Ovary (tissue), 3 donors: ENCODE data around the gene FEM1C.

Experiments
- EP300 ChIP-seq: sonication (generic); formaldehyde crosslinking; IDR thresholded peaks from one replicate; pipeline ENCODE4 v1.6.1; 2017; ENCODE audit warnings: antibody characterized with exemption
- POLR2A ChIP-seq: fragments of 450-650 bp; IDR thresholded peaks from one replicate; pipeline ENCODE4 v1.6.1; 2017; ENCODE audit warnings: antibody characterized with exemption, mild to moderate bottlenecking, moderate library complexity
- TF ChIP-seq, protein P1 (sequence below), 3 donors: fragments of 450-650 bp in 2 of 3; fragments of 200-600 bp in 1 of 3; IDR thresholded peaks; one replicate each; pipeline versions ENCODE4 v1.5.1 to v1.8.0; 2016 to 2022; ENCODE audit warnings: antibody characterized with exemption in 3 of 3, mild to moderate bottlenecking in 1 of 3
- donor health status: DM: no; HTN: no; CAD: no.

DNA sequence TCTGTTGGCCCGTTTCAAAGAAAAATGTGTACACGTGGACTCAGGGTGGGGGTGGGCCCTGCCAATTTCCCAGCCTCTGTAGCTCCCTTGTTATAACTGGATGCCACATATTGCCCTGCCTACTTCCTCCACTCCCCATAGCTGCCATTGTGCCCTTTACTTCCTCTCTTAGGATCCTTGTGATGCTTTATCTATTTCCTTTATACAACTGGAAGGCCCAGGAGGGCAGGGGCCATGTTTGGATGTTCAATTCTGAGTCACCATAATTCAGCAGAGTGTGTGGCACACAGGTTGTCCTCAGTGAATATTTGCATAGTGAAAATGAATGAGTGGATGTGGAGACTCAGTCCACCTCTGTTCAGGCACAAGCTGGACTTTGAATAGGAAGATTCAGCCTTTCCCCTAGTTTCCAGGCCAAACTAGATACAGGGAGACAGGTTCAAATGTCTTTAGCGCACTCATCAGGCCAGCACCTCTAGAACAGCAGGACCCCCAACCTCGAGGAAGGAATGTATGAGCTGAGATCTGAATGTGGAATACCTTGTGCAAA lies 10.6 kb upstream of the FEM1C start:
- TF ChIP-seq, protein P1, sequence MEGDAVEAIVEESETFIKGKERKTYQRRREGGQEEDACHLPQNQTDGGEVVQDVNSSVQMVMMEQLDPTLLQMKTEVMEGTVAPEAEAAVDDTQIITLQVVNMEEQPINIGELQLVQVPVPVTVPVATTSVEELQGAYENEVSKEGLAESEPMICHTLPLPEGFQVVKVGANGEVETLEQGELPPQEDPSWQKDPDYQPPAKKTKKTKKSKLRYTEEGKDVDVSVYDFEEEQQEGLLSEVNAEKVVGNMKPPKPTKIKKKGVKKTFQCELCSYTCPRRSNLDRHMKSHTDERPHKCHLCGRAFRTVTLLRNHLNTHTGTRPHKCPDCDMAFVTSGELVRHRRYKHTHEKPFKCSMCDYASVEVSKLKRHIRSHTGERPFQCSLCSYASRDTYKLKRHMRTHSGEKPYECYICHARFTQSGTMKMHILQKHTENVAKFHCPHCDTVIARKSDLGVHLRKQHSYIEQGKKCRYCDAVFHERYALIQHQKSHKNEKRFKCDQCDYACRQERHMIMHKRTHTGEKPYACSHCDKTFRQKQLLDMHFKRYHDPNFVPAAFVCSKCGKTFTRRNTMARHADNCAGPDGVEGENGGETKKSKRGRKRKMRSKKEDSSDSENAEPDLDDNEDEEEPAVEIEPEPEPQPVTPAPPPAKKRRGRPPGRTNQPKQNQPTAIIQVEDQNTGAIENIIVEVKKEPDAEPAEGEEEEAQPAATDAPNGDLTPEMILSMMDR (IDR thresholded peaks at IDR 0.05) = no peak
- TF ChIP-seq POLR2A (no peak), EP300 (no peak)
